ENCODE results near the gene ADK. TPM values are rescaled to one million over a fixed set of nuclear protein-coding genes. Genes with fewer than 3 reads are reported as not detected.
A peak's percentile ranks its signal among the peaks of the same experiment; 100 is the strongest.
"Not testable (repeated sequence)": the region's sequence is repeated elsewhere in the genome, so short reads cannot be mapped to it uniquely, and the experiment has no call there.

Gene ADK
- total RNA-seq, 2 experiments from 2014 or later, result 56.5 to 57.4 TPM

DNA sequence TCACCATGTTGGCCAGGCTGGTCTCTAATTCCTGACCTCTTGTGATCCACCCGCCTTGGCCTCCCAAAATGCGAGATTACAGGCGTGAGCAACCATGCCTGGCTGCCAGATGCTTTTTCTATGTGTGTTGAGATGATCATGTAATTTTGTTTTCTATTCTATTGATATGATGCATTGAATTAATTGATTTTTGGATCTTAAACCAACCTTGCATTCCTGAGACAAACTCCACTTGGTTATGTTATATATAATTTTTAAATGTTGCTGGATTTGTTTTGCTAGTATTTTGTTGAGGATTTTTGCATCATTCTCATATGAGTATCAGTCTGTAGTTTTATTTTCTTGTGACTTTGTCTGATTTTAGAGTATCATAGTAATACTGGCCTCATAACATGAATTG, 192.8 kb downstream of the ADK start:
- Mint-ChIP-seq H3K27ac (no peak overlapping the region), H3K4me3 (no peak overlapping the region), H3K36me3 (peaks cover 63% of the 10 kb centered on the region), H3K27me3 (no peaks in the 10 kb centered on the region), H3K9me3 (peaks cover 19% of the 10 kb centered on the region), H3K4me1 (peaks cover 2% of the 10 kb centered on the region)
- no peak for DNase-seq

DNA sequence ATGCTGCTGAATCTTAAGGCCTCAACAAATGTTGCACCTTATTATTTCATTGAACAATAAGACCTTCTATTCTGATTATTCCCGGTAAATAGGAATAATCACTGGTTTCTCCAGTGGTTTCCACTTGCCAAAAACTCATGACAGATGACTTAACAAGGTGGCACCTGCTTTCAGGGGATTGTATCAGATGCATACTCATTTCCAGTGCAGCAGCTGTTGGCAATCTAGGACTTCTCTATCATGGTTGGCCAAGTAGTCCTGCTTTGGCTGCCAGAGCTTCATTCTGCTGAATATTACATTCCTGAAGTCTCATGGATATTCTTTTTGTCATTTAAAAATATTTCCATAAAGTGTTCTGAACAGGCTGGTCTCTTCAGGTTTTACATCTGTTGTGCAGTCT, 193.3 kb downstream of the ADK start:
- peaks cover 2% of the 10 kb centered on the region for H3K4me1 Mint-ChIP-seq

DNA sequence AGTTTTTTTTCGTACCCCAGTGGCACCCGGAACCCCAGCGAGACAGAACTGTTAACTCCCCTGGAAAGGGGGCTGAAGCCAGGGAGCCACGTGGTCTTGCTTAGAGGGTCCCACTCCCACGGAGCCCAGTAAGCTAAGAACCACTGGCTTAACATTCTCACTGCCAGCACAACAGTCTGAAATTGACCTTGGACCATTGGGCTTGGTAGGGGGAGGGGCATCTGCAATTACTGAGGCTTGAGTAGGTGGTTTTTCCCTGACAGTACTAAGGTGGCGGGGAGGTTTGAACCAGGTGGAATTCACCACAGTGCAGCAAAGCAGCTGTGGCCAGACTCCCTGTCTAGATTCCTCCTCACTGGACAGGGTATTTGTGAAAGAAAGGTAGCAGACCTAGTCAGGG, 196.5 kb downstream of the ADK start:
- no peak overlapping the region for H3K4me3 Mint-ChIP-seq
- peaks cover 2% of the 10 kb centered on the region for H3K4me1 Mint-ChIP-seq
- peaks cover 38% of the 10 kb centered on the region for H3K9me3 Mint-ChIP-seq
- H3K36me3 Mint-ChIP-seq, result peaks cover 63% of the 10 kb centered on the region
- H3K27me3 Mint-ChIP-seq, result no peaks in the 10 kb centered on the region
- H3K27ac Mint-ChIP-seq, result no peak overlapping the region
- no peak for DNase-seq

More for the DNA sequence above, 193.3 kb downstream of the ADK start:
- Mint-ChIP-seq H3K9me3 (peaks cover 20% of the 10 kb centered on the region), H3K27me3 (no peaks in the 10 kb centered on the region), H3K27ac (no peak overlapping the region), H3K4me3 (no peak overlapping the region), H3K36me3 (peaks cover 65% of the 10 kb centered on the region)
- DNase-seq, result no peak

DNA sequence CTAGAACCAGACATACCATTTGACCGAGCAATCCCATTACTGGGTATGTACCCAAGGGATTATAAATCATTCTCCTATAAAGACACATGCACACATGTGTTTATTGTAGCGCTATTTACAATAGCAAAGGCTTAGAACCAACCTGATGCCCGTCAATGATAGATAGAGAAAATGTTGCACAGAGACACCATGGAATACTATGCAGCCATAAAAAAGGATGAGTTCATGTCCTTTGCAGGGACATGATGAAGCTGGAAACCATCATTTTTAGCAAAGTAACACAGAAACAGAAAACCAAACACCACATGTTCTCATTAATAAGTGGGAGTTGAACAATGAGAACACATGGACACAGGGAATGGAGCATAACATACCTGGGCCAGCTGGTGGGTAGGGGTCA, 202.0 kb downstream of the ADK start:
- not testable (repeated sequence) for DNase-seq, H3K27ac Mint-ChIP-seq, H3K4me3 Mint-ChIP-seq, H3K27me3 Mint-ChIP-seq, H3K4me1 Mint-ChIP-seq
- Mint-ChIP-seq H3K9me3 (peaks cover 29% of the 10 kb centered on the region), H3K36me3 (peaks cover 43% of the 10 kb centered on the region)

DNA sequence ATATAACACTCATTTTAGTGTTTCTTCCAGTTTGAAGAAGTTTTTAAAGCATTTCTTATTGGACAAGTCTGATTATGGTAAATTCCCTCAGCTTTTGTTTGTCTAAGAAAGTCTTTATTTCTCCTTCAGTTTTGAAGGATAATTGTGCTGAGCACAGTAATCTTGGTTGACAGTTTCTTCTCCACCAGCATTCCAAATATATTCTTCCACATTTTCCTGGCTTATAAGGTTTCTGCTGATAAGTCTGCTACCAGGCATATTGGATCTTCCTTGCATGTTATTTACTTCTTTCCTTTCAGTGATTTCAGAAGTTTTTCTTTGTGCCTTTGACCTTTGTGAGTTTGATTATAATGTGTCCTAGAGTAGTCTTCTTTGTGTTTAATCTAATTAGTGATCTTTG, 210.7 kb downstream of the ADK start:
- Mint-ChIP-seq H3K27me3 (no peaks in the 10 kb centered on the region), H3K4me3 (no peak overlapping the region), H3K9me3 (peaks cover 27% of the 10 kb centered on the region), H3K36me3 (peaks cover 70% of the 10 kb centered on the region), H3K4me1 (peaks cover 24% of the 10 kb centered on the region), H3K27ac (no peak overlapping the region)
- no peak for DNase-seq

DNA sequence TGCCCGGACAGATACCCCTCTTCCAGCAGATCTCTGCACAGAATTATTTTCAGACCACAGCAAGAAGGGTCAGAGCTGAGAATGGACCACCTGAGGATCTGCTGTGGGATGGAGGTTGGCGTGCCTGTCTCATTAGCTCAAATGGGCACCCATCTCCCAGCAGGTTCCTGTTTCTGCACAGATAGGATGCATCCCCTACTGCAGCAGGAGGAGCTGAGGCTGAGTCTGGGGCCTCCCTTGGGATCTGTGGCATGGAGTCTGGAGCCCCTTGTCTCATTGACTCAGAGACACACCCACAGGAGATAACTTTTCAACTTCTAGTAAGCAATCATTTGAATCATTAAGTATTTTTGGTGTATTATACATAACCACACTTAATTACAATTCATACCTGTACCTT, 212.7 kb downstream of the ADK start:
- Mint-ChIP-seq H3K9me3 (peaks cover 20% of the 10 kb centered on the region), H3K36me3 (peaks cover 67% of the 10 kb centered on the region), H3K4me3 (no peak overlapping the region), H3K27me3 (no peaks in the 10 kb centered on the region), H3K4me1 (peaks cover 24% of the 10 kb centered on the region), H3K27ac (no peak overlapping the region)
- no peak for DNase-seq

DNA sequence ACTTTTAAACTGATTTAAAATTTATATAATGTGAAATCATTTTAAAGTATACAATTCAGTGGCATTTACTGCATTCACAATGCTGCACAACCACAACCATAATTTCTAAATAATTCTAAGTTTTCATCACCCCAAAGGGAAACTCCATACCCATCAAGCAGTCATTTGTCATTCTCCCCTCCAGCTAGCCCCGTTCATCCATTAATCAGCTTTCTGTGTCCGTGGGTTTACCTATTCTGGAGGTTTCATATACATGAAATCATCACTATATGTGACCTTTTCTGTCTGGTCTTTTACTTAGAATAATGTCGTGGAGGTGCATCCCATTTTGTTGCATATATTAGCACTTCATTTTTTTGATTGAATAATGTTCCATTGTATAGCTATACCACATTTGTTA, 214.1 kb downstream of the ADK start:
- DNase-seq, result peak; percentile 9
- no peaks in the 10 kb centered on the region for H3K27me3 Mint-ChIP-seq
- peak overlapping the region; percentile 75 for H3K27ac Mint-ChIP-seq
- H3K36me3 Mint-ChIP-seq, result peaks cover 57% of the 10 kb centered on the region
- H3K4me3 Mint-ChIP-seq, result no peak overlapping the region
- H3K9me3 Mint-ChIP-seq, result peaks cover 17% of the 10 kb centered on the region
- H3K4me1 Mint-ChIP-seq, result peaks cover 24% of the 10 kb centered on the region

DNA sequence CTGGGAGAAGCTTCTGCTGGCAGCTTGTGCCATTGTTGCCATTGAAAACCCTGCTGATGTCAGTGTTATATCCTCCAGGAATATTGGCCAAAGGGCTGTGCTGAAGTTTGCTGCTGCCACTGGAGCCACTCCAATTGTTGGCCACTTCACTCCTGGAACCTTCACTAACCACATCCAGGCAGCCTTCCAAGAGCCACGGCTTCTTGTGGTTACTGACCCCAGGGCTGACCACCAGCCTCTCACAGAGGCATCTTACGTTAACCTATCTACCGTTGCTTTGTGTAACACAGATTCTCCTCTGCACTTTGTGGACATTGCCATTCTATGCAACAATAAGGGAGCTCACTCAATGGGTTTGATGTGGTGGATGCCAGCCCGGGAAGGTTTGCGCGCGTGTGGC, 220.7 kb downstream of the ADK start:
- no peak for DNase-seq
- H3K9me3 Mint-ChIP-seq, result no peaks in the 10 kb centered on the region
- no peak overlapping the region for H3K4me3 Mint-ChIP-seq
- H3K27me3 Mint-ChIP-seq, result no peaks in the 10 kb centered on the region
- H3K4me1 Mint-ChIP-seq, result peaks cover 4% of the 10 kb centered on the region
- H3K27ac Mint-ChIP-seq, result no peak overlapping the region
- peaks cover 29% of the 10 kb centered on the region for H3K36me3 Mint-ChIP-seq

DNA sequence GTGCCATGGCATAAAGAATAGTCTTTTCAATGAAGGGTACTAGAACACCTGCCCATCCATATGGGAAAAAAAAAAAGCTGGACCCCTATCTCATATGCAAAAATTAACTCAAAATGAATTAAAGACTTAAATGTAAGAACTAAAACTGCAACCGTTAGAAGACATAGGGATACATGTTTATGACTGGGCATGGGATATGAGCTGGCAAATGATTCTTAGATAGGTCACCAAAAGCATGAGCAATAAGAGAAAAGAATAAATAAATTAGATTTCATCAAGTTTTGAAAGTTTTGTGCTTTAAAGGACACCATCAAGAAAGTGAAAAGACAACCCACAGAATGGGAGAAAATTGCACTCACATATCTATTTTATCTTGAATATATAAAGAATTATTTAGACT, 222.0 kb downstream of the ADK start:
- H3K4me1 Mint-ChIP-seq, result peaks cover 7% of the 10 kb centered on the region
- peaks cover 33% of the 10 kb centered on the region for H3K36me3 Mint-ChIP-seq
- H3K27ac Mint-ChIP-seq, result no peak overlapping the region
- no peaks in the 10 kb centered on the region for H3K9me3 Mint-ChIP-seq
- H3K4me3 Mint-ChIP-seq, result no peak overlapping the region
- H3K27me3 Mint-ChIP-seq, result no peaks in the 10 kb centered on the region
- no peak for DNase-seq

DNA sequence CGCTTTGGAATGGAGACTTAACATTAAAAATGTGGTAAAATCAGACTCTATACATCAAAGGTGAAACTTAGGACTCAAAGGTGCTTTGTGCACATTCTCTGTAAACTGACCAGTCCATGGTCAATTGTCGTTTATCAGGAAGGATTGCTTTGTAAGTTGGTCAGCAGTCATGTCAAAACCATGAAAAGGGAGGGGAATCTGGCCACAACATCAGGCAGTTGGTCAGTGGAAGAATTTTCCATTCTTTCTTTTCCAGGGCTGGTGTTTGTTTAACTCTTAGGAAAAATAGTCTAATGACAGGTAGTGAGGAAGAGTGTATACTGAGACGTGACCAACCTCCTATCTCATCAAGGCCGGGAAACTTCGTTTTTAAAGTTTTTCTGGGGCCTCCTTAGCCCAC, 226.5 kb downstream of the ADK start:
- H3K4me3 Mint-ChIP-seq, result no peak overlapping the region
- H3K27ac Mint-ChIP-seq, result no peak overlapping the region
- H3K27me3 Mint-ChIP-seq, result no peaks in the 10 kb centered on the region
- H3K4me1 Mint-ChIP-seq, result peaks cover 30% of the 10 kb centered on the region
- peaks cover 5% of the 10 kb centered on the region for H3K9me3 Mint-ChIP-seq
- H3K36me3 Mint-ChIP-seq, result peaks cover 32% of the 10 kb centered on the region
- no peak for DNase-seq

DNA sequence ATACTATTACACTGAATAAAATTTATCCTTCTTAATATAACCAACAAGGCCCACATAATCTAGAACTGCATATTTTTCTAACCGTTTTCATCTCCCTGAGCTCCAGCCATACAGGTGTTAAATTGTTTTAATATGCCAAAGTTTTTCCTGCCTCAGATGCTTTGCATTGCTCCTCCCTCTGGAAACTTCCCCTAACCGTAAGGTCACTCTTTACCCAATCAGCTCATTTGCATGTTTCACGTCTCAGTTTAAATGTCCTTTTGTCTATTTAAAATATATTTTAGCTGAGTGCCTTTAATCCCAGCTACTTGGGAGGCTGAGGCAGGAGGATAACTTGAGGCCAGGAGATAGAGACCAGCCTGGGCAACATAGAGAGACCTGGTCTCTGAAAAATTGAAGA, 228.5 kb downstream of the ADK start:
- Mint-ChIP-seq H3K4me3 (no peak overlapping the region), H3K27ac (no peak overlapping the region), H3K36me3 (peaks cover 29% of the 10 kb centered on the region), H3K27me3 (no peaks in the 10 kb centered on the region), H3K4me1 (peaks cover 39% of the 10 kb centered on the region), H3K9me3 (peaks cover 6% of the 10 kb centered on the region)
- DNase-seq, result no peak

DNA sequence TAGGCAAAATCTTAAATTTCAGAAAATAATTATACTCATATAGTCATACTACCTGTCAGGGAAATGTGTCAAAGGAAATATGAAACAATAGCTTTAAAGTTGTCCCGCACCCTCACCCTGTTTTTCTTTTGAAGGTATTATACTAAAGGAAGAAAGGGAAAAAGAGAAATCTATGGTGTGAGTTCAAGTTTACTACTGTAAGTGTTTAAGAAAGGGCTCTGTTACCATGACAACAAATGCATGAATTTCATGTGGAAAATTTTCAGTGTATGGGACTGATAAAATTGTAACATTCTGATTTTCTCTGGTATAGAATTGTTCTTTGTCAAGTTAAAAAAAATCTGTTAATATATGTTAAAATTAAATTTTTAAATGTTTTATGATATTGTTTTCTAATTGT, 229.8 kb downstream of the ADK start:
- Mint-ChIP-seq H3K27me3 (no peaks in the 10 kb centered on the region), H3K9me3 (peaks cover 6% of the 10 kb centered on the region), H3K4me3 (no peak overlapping the region), H3K36me3 (peaks cover 31% of the 10 kb centered on the region), H3K27ac (no peak overlapping the region), H3K4me1 (peaks cover 46% of the 10 kb centered on the region)
- DNase-seq, result no peak

DNA sequence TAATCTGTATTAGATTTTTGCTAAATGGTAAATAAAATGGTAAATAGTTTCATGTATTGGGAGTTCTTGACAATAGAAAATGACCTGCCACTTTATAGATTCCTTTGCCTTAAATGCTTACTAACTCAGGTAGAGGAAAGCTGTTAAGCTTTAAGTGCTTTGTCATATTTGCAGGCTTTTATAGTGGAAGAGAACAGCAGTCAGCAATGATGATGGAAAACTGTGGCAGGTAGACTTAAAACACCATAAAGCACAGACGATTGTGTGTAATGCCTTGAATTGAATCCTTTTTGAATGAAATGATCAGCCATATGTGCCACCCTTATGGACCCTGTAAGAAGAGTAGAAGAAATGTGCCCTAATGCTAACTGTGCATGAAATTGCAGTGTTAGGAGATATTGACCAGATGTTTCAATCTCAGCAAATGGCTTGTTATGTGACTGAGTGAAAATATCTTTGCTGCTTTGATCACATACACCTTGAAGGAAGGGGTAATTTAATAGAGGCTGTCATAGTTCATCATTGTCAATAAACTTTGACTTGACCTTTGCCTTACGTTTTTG, 230.4 kb downstream of the ADK start:
- DNase-seq, result no peak
- peaks cover 31% of the 10 kb centered on the region for H3K36me3 Mint-ChIP-seq
- H3K4me1 Mint-ChIP-seq, result peaks cover 46% of the 10 kb centered on the region
- no peaks in the 10 kb centered on the region for H3K27me3 Mint-ChIP-seq
- H3K9me3 Mint-ChIP-seq, result peaks cover 6% of the 10 kb centered on the region
- H3K27ac Mint-ChIP-seq, result no peak overlapping the region
- H3K4me3 Mint-ChIP-seq, result no peak overlapping the region

DNA sequence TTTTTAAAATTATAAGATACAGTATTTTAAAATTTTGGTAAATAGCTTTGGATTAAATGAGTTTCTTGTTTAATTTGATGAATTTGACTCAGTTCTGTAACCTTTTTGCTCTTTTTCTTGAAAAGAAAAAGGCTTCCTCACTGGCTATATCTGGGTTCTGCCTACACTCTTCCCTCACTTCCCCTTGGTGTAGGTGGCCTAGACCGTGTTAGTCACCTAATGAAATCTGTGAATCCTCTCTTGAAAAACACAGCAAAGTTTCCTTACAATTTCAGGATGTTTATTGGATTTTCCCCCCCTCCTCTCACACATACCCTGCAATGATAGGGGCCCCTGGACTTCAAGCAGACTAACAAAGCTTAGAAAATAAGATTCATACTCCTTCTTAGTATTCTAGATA, 231.6 kb downstream of the ADK start:
- peaks cover 6% of the 10 kb centered on the region for H3K9me3 Mint-ChIP-seq
- peak overlapping the region; percentile 22 for H3K4me3 Mint-ChIP-seq
- H3K27me3 Mint-ChIP-seq, result no peaks in the 10 kb centered on the region
- H3K27ac Mint-ChIP-seq, result peak overlapping the region; percentile 56
- peaks cover 39% of the 10 kb centered on the region for H3K4me1 Mint-ChIP-seq
- H3K36me3 Mint-ChIP-seq, result peaks cover 27% of the 10 kb centered on the region
- no peak for DNase-seq

DNA sequence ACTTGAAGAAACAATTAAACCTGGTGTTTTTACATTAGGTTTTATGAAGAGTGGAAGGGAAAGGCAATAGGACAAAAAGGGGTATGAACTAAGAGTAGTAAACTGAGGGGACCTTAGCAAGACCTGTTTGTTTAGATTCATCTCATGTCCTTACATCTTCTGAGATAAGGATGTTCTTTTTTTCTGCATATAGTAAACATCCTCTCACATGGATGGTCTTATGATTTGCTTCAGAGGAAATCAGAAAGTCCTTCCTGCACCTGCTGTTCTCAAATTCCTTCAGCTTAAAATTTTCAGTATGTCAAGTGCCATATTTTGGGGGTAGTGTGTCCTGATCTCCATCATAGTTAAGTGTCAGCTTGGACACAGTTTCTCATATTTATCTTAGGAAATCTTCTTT, 232.6 kb downstream of the ADK start:
- Mint-ChIP-seq H3K9me3 (peaks cover 3% of the 10 kb centered on the region), H3K4me1 (peaks cover 37% of the 10 kb centered on the region), H3K4me3 (no peak overlapping the region), H3K27me3 (no peaks in the 10 kb centered on the region), H3K27ac (peak overlapping the region; percentile 65), H3K36me3 (peaks cover 24% of the 10 kb centered on the region)
- no peak for DNase-seq

DNA sequence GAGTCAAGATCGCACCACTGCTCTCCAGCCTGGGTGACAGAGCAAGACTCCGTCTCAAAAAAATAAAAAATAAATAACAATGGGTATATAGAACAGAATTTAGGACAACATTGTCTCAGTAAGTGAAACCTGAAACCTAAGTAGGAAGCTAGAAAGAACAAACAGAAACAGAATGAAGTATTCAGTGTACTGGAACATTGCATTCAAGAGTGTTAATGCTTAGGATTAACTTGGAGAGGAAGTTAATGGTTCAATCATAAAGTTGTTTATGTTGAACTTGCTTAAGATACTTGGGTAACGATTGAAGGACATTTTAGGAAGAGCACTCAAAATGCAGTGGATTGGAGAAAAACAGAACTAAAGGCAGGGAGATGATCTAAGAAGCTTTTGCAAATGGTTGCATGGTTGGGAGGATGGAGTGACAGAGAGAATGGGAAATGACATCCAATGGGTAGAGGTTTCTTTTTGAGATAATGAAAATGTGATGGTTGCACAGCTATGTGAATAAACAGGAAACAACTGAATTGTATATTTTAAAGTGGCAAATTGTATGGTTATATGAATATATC, 233.7 kb downstream of the ADK start:
- H3K9me3 Mint-ChIP-seq, result peaks cover 3% of the 10 kb centered on the region
- no peak overlapping the region for H3K27ac Mint-ChIP-seq
- peaks cover 22% of the 10 kb centered on the region for H3K36me3 Mint-ChIP-seq
- DNase-seq, result no peak
- H3K4me1 Mint-ChIP-seq, result peaks cover 36% of the 10 kb centered on the region
- H3K27me3 Mint-ChIP-seq, result no peaks in the 10 kb centered on the region
- H3K4me3 Mint-ChIP-seq, result no peak overlapping the region
